NCI-H345 treated with DMSO at 0.1 percent for 48 hours (cell line): Measurements from ENCODE around the gene ARHGAP21.
"Not testable (repeated sequence)": the region's sequence is repeated elsewhere in the genome, so short reads cannot be mapped to it uniquely, and the experiment has no call there.

ENCODE experiments used
- DNase-seq: peaks from one replicate; lab custom pipeline; 2025; ENCODE audit not compliant: unreplicated experiment; lab: John Stamatoyannopoulos, UW

ARHGAP21 gene

GRCh38 chr10:24723788-24724380 lies at the start of gene ARHGAP21:
Gene ARHGAP21, minus strand, starts transcription at chr10:24723887. Its CDS starts 1,988 bp downstream, at chr10:24721899.
- peak; percentile 53 for DNase-seq

- no peak for DNase-seq
These were observed 48.4 kb upstream of the ARHGAP21 start for GRCh38 chr10:24771943-24772694.

- DNase-seq = not testable (repeated sequence)
These were observed 41.3 kb upstream of the ARHGAP21 start for GRCh38 chr10:24764991-24765390.

GRCh38 chr10:24762966-24763623 lies 39.4 kb upstream of the ARHGAP21 start:
- no peak for DNase-seq

- DNase-seq = no peak
These were observed 38.7 kb upstream of the ARHGAP21 start for GRCh38 chr10:24762161-24762924.

- no peak for DNase-seq
These were observed 36.0 kb upstream of the ARHGAP21 start for GRCh38 chr10:24759672-24760071.

- DNase-seq = not testable (repeated sequence)
These were observed 34.6 kb upstream of the ARHGAP21 start for GRCh38 chr10:24758254-24758653.

GRCh38 chr10:24756283-24756682 lies 32.6 kb upstream of the ARHGAP21 start:
- DNase-seq = no peak

- DNase-seq = no peak
These were observed 28.0 kb upstream of the ARHGAP21 start for GRCh38 chr10:24751716-24752115.

GRCh38 chr10:24750695-24751094 lies 27.0 kb upstream of the ARHGAP21 start:
- DNase-seq = no peak

GRCh38 chr10:24748214-24748613 lies 24.5 kb upstream of the ARHGAP21 start:
- DNase-seq = no peak

GRCh38 chr10:24744946-24745345 lies 21.3 kb upstream of the ARHGAP21 start:
- no peak for DNase-seq

GRCh38 chr10:24740714-24741113 lies 17.0 kb upstream of the ARHGAP21 start:
- DNase-seq = no peak

GRCh38 chr10:24737001-24737400 lies 13.3 kb upstream of the ARHGAP21 start:
- DNase-seq = no peak

GRCh38 chr10:24731942-24732341 lies 8.3 kb upstream of the ARHGAP21 start:
- no peak for DNase-seq

- DNase-seq = no peak
These were observed 7.1 kb upstream of the ARHGAP21 start for GRCh38 chr10:24730811-24731210.

GRCh38 chr10:24727786-24728185 lies 4.1 kb upstream of the ARHGAP21 start:
- DNase-seq = no peak

- no peak for DNase-seq
These were observed 2.9 kb upstream of the ARHGAP21 start for GRCh38 chr10:24726626-24727025.

GRCh38 chr10:24726029-24726428 lies 2.3 kb upstream of the ARHGAP21 start:
- not testable (repeated sequence) for DNase-seq

GRCh38 chr10:24724381-24725228 lies 918 bp upstream of the ARHGAP21 start:
- DNase-seq = peak; percentile 80
